OCI-LY7 (cell line): ENCODE measurements around the gene FAM221B.

ENCODE experiments used
- EZH2phosphoT487 ChIP-seq: fragments of 200-600 bp; sonication (generic); IDR thresholded peaks from 2 replicates; pipeline ENCODE4 v1.6.1; 2018; ENCODE audit warnings: low read depth, borderline replicate concordance, mild to moderate bottlenecking, mixed run types, antibody characterized with exemption, low read length, moderate library complexity, mixed read lengths
- TF ChIP-seq, protein P1 (sequence below): fragments of 200-600 bp; sonication (generic); conservative IDR thresholded peaks from 2 replicates; pipeline ENCODE4 v1.5.1; 2014; ENCODE audit warnings: mild to moderate bottlenecking, antibody characterized with exemption, low read length, moderate library complexity, mixed read lengths

DNA sequence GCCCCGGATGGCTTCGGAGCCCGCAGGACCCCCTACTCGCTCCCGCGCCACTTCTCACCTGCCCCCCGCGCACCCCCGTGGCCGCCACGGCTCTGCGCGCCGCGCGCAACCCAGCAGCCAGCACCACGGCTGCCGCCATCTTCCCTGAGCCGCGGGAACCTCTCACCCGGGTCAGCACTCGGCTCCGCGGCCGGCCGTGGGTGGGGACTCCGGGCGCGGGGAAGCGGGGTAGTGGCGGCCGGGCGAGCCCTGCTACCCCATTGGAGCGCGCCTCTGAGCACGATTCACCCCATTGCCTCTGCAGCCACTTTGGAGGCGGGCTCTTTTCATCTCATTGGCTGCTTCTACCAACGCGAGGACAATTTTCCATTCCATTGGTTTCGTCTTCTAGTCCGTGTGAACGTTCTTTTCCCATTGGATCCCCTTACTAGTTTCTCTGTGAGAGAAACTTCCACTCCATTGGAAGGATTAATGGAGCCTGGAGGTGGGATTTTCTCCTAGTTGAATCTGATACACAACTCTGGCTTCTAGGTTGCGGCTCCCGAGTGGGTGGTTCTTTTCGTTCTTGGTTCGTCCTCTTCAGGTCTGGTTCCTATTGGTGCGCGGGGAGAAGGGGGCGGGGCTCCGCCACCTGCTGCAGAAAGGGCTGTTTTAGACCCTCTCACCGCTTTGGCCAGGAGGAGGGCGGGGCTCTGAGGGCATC, 13.5 kb downstream of the FAM221B start, which contains the start of gene HINT2:
- TF ChIP-seq, protein P1, sequence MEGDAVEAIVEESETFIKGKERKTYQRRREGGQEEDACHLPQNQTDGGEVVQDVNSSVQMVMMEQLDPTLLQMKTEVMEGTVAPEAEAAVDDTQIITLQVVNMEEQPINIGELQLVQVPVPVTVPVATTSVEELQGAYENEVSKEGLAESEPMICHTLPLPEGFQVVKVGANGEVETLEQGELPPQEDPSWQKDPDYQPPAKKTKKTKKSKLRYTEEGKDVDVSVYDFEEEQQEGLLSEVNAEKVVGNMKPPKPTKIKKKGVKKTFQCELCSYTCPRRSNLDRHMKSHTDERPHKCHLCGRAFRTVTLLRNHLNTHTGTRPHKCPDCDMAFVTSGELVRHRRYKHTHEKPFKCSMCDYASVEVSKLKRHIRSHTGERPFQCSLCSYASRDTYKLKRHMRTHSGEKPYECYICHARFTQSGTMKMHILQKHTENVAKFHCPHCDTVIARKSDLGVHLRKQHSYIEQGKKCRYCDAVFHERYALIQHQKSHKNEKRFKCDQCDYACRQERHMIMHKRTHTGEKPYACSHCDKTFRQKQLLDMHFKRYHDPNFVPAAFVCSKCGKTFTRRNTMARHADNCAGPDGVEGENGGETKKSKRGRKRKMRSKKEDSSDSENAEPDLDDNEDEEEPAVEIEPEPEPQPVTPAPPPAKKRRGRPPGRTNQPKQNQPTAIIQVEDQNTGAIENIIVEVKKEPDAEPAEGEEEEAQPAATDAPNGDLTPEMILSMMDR = no peak
- TF ChIP-seq EZH2phosphoT487 = no peak
